Muscle of back (tissue), 11 donors: ENCODE data around the gene AGR2. TPM values are rescaled to one million over a fixed set of nuclear protein-coding genes. Genes with fewer than 3 reads are reported as not detected.

Source experiments
- DNase-seq, 3 donors: peaks; one replicate each; pipeline versions ENCODE4 v3.0.0 to v3.0.0-alpha.2; 2013
- polyA plus RNA-seq, 10 donors: library from polyadenylated mRNA; unstranded; fragments of 120-200 nt; gene quantifications; one replicate each; pipeline ENCODE4 v1.2.1, GENCODE V29; 2013; ENCODE audit not compliant: insufficient read length in 10 of 10

The AGR2 gene
- polyA plus RNA-seq, 10 donors: 4.0 to 34.0 (median 9.4) TPM

DNA sequence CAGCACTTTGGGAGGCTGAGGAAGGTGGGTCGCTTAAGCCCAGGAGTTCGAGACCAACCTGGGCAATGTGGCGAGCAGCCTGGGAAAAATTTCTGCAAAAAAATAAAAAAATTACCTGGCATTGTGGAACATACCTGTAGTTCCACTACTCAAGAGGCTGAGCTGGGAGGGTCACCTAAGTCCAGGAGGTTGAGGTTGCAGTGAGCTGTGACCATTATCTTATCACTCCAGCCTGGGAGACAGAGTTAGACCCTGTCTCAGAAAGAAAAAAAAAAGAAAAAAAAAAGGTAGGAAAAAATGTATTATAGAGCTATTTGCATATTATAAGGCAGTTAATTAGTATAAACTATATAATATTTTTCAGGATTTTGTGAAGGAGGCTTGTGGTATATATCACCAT lies 62.3 kb downstream of the AGR2 start:
- no peak for DNase-seq

Other genes starting within 250 kb of the AGR2 start
- 10 to 100 TPM; 18.6 to 28.8 (median 24.9) TPM for gene ANKMY2, start 159.2 kb downstream of the AGR2 start, polyA plus RNA-seq
- 100 to 1,000 TPM; 138 to 233 (median 179) TPM for gene BZW2, start 158.8 kb downstream of the AGR2 start, polyA plus RNA-seq
- 10 to 100 TPM; 51.4 to 88.2 (median 61.7) TPM for gene TSPAN13, start 51.2 kb downstream of the AGR2 start, polyA plus RNA-seq
- gene AGR3, start 77.0 kb upstream of the AGR2 start, polyA plus RNA-seq: under 1 TPM in 1 of 10 donors, not detected in 9; 0.27 TPM